IMR-90 (cell line): ENCODE measurements around the gene GNA14. TPM values are rescaled to one million over a fixed set of nuclear protein-coding genes. Genes with fewer than 3 reads are reported as not detected.

ENCODE experiments used
- ATAC-seq: fragments of 200-7000 bp; cut with Tn5 transposase; 2 replicates; pipeline ENCODE4 v1.9.1; 2020; ENCODE audit warnings: low read depth, mild to moderate bottlenecking, moderate library complexity
- BruUV-seq: library from RNA; stranded (reverse); fragments of 400-500 nt; replicated peaks from 2 replicates; lab custom pipeline; 2021; lab: Mats Ljungman, UMichigan
- CTCF ChIA-PET: fragments of 300-600 bp; formaldehyde crosslinking; extraction: SDS; loops from one replicate; lab custom pipeline; 2021; ENCODE audit warnings: antibody characterized with exemption; lab: Yijun Ruan, JAX
- POLR2A ChIA-PET: fragments of 300-600 bp; sonication (Branson Sonifier 250); formaldehyde crosslinking; loops from one replicate; lab custom pipeline; 2022; ENCODE audit warnings: antibody characterized with exemption; ENCODE audit not compliant: unreplicated experiment; lab: Charles Lee
- DNase-seq: peaks from one replicate; pipeline ENCODE4 v3.0.0; 2013
- H2AFZ ChIP-seq: replicated peaks from 2 replicates; pipeline ENCODE3; 2013; ENCODE audit warnings: low read length, mild to moderate bottlenecking; ENCODE audit not compliant: poor library complexity
- H2AK5ac ChIP-seq: 2 replicates; pipeline ENCODE4 v1.6.1; 2013; ENCODE audit warnings: low read depth, low read length, inconsistent platforms
- H2AK9ac ChIP-seq: replicated peaks from 2 replicates; pipeline ENCODE3; 2013; ENCODE audit warnings: mild to moderate bottlenecking, low read depth, low read length, moderate library complexity; ENCODE audit not compliant: poor library complexity
- H2BK120ac ChIP-seq: 2 replicates; pipeline ENCODE4 v1.6.1; 2013; ENCODE audit warnings: low read depth, low read length, inconsistent platforms
- H2BK15ac ChIP-seq: 3 replicates; pipeline ENCODE4 v1.6.1; 2013; ENCODE audit warnings: low read depth, low read length, inconsistent platforms
- H2BK20ac ChIP-seq: 2 replicates; pipeline ENCODE4 v1.6.1; 2013; ENCODE audit warnings: low read depth, mild to moderate bottlenecking, inconsistent platforms, low read length, moderate library complexity
- H2BK5ac ChIP-seq: 2 replicates; pipeline ENCODE4 v1.6.1; 2013; ENCODE audit warnings: mild to moderate bottlenecking, low read depth, low read length, inconsistent platforms; ENCODE audit not compliant: poor library complexity, severe bottlenecking
- H3K14ac ChIP-seq: replicated peaks from 2 replicates; pipeline ENCODE4 v1.6.1; 2013; ENCODE audit warnings: low read depth, low read length, inconsistent platforms
- H3K18ac ChIP-seq: 2 replicates; pipeline ENCODE4 v1.6.1; 2013; ENCODE audit warnings: low read depth, low read length, control low read depth
- H3K23ac ChIP-seq: 2 replicates; pipeline ENCODE4 v1.6.1; 2013; ENCODE audit warnings: low read depth, low read length, inconsistent platforms
- H3K27ac ChIP-seq: 2 replicates; pipeline ENCODE4 v1.5.1; 2013; ENCODE audit warnings: mild to moderate bottlenecking, control low read depth, low read length; ENCODE audit not compliant: insufficient read depth
- H3K27me3 ChIP-seq: 2 replicates; pipeline ENCODE4 v1.6.1; 2013; ENCODE audit warnings: low read length; ENCODE audit not compliant: control insufficient read depth, insufficient read depth
- H3K36me3 ChIP-seq: 2 replicates; pipeline ENCODE4 v1.6.1; 2013; ENCODE audit warnings: low read length, mixed read lengths; ENCODE audit not compliant: control insufficient read depth, insufficient read depth
- H3K4ac ChIP-seq: 2 replicates; pipeline ENCODE4 v1.6.1; 2013; ENCODE audit warnings: low read depth, low read length, inconsistent platforms
- H3K4me1 ChIP-seq: 2 replicates; pipeline ENCODE4 v1.6.1; 2013; ENCODE audit warnings: low read length, mixed read lengths; ENCODE audit not compliant: control insufficient read depth, insufficient read depth
- H3K4me2 ChIP-seq: 2 replicates; pipeline ENCODE4 v1.6.1; 2013; ENCODE audit warnings: low read depth, mild to moderate bottlenecking, control low read depth, low read length, moderate library complexity
- H3K4me3 ChIP-seq: 2 replicates; pipeline ENCODE4 v1.5.1; 2013; ENCODE audit warnings: low read depth, mild to moderate bottlenecking, control low read depth, low read length, moderate library complexity; ENCODE audit not compliant: insufficient read depth
- H3K56ac ChIP-seq: 2 replicates; pipeline ENCODE4 v1.6.1; 2013; ENCODE audit warnings: low read length, inconsistent platforms; ENCODE audit not compliant: insufficient read depth; ENCODE audit errors: extremely low read depth
- H3K79me1 ChIP-seq, 2 experiments: 2 replicates each; pipeline ENCODE4 v1.6.1; 2013; ENCODE audit warnings: low read length in 2 of 2, inconsistent platforms in 1 of 2, low read depth in 1 of 2
- H3K9ac ChIP-seq: 2 replicates; pipeline ENCODE4 v1.6.1; 2013; ENCODE audit warnings: low read depth, low read length, control low read depth
- H3K9me1 ChIP-seq: 2 replicates; pipeline ENCODE4 v1.6.1; 2013; ENCODE audit warnings: low read length, inconsistent platforms; ENCODE audit not compliant: insufficient read depth
- H3K9me3 ChIP-seq: 2 replicates; pipeline ENCODE4 v1.6.1; 2013; ENCODE audit warnings: low read length; ENCODE audit not compliant: control insufficient read depth, insufficient read depth
- H4K20me1 ChIP-seq: 2 replicates; pipeline ENCODE4 v1.6.1; 2013; ENCODE audit warnings: low read length, inconsistent platforms; ENCODE audit not compliant: insufficient read depth
- H4K5ac ChIP-seq: 2 replicates; pipeline ENCODE4 v1.6.1; 2013; ENCODE audit warnings: mild to moderate bottlenecking, low read depth, low read length, control low read depth
- H4K8ac ChIP-seq, 2 experiments: 2 replicates each; pipeline ENCODE4 v1.6.1; 2013; ENCODE audit warnings: low read depth in 2 of 2, low read length in 2 of 2, control low read depth in 1 of 2, inconsistent platforms in 1 of 2
- H4K91ac ChIP-seq: 2 replicates; pipeline ENCODE4 v1.6.1; 2013; ENCODE audit warnings: low read depth, low read length, inconsistent platforms; ENCODE audit not compliant: insufficient read depth
- BHLHE40 ChIP-seq: fragments of 150-350 bp; IDR thresholded peaks from 2 replicates; pipeline ENCODE4 v1.6.1; 2016; ENCODE audit warnings: mild to moderate bottlenecking, low read depth, low read length
- CEBPB ChIP-seq: IDR thresholded peaks from 2 replicates; pipeline ENCODE4 v1.6.1; 2012; ENCODE audit warnings: low read depth, low read length, improper control_type of control experiment
- CHD1 ChIP-seq: IDR thresholded peaks from 2 replicates; pipeline ENCODE4 v1.6.1; 2012; ENCODE audit warnings: low read depth, low read length, improper control_type of control experiment
- MXI1 ChIP-seq: IDR thresholded peaks from 2 replicates; pipeline ENCODE4 v1.6.1; 2012; ENCODE audit warnings: low read depth, mild to moderate bottlenecking, low read length, moderate library complexity, borderline replicate concordance
- SMC3 ChIP-seq: fragments of 150-350 bp; IDR thresholded peaks from 2 replicates; pipeline ENCODE4 v1.6.1; 2016; ENCODE audit warnings: low read depth, mild to moderate bottlenecking, antibody characterized with exemption, low read length, moderate library complexity
- WGBS, 2 experiments: methylation state at CpG; one replicate each; pipeline versions ENCODE4 v1.1.5 to v1.1.7; 2013; ENCODE audit warnings: missing lambda C conversion rate in 2 of 2; ENCODE audit not compliant: insufficient read length in 1 of 2; ENCODE audit errors: extremely low coverage in 2 of 2; 5-methylcytosine and 5-hydroxymethylcytosine counted together
- dilution Hi-C: fragments of 300-500 bp; cut with HindIII; formaldehyde crosslinking; loops from one replicate; pipeline ENCODE4 v1.14.3; 2018; ENCODE audit warnings: low sequenced_read_pairs; ENCODE audit not compliant: unreplicated experiment
- in situ Hi-C: fragments of 300-500 bp; cut with MboI; formaldehyde crosslinking; loops from 3 replicates; pipeline ENCODE4 v1.14.3; 2019; ENCODE audit warnings: low sequenced_read_pairs, inconsistent platforms, mixed read lengths
- intact Hi-C: fragments of 100-400 bp; cut with micrococcal nuclease; formaldehyde crosslinking; loops from 2 replicates; pipeline ENCODE4 v1.10.0; 2022
- polyA plus RNA-seq, 3 experiments: library from polyadenylated mRNA; depleted of rRNA; stranded (reverse); fragments of >200 nt; gene quantifications; 2 replicates each; pipeline ENCODE4 v1.2.3, GENCODE V29; 2012; ENCODE audit warnings: low replicate concordance in 1 of 3
- total RNA-seq: library from RNA; depleted of rRNA; stranded (reverse); fragments of >200 nt; gene quantifications from 2 replicates; pipeline ENCODE4 v1.2.3, GENCODE V29; 2012
- TF ChIP-seq, protein P1 (sequence below): fragments of 150-350 bp; IDR thresholded peaks from 2 replicates; pipeline ENCODE4 v1.6.1; 2016; ENCODE audit warnings: low read depth, mild to moderate bottlenecking, low read length, moderate library complexity, borderline replicate concordance

Gene GNA14
- total and polyA plus RNA-seq, 2 of the 4 experiments (the other 2 are of a cell fraction): under 0.01 to 0.03 TPM

DNA sequence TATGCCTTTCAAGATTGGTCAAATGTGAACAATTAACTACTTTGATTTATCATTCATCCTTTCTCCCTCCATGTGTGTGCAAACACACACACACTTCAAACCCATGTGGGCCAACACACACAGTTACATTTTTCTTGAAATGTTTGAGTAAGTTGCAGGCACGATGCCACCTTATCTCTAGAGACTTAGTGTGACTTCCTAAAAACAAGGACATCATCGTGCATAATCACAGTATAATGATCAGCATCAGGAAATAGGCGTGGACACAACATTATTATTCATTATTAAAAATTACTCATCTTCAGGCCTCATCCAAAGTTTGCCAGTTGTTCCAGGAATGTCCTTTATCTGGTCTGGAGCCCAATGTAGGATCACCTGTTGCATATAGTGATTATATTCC, 209.5 kb downstream of the GNA14 start:
- H3K14ac ChIP-seq: no peak overlapping the region
- ATAC-seq (no peak), DNase-seq (no peak)
- intact Hi-C loops (no loop called here), dilution Hi-C loops (no loop called here), in situ Hi-C loops (loop anchor here (5.0 to 10.0 kb wide), 2 partner anchors 309 to 596 kb away; partner anchors contain the start of gene GNAQ)
- H4K20me1 ChIP-seq: no peaks in the 10 kb centered on the region
- no peak overlapping the region for H3K4me2 ChIP-seq
- no peak overlapping the region for H2BK5ac ChIP-seq
- no peaks in the 10 kb centered on the region for H3K79me1 ChIP-seq
- no peak overlapping the region for H4K8ac ChIP-seq
- no peak overlapping the region for H2AK5ac ChIP-seq
- no TSS peak for BruUV-seq
- H2AK9ac ChIP-seq: no peak overlapping the region
- no peak overlapping the region for H2AFZ ChIP-seq
- H3K56ac ChIP-seq: no peak overlapping the region
- ChIA-PET POLR2A (no interaction called here), CTCF (no interaction called here)
- H2BK20ac ChIP-seq: no peak overlapping the region
- no peak overlapping the region for H2BK15ac ChIP-seq
- H3K9me1 ChIP-seq: no peaks in the 10 kb centered on the region; the same call in 1 of the 2 replicates
- TF ChIP-seq BHLHE40: no peak
- no peak for TF ChIP-seq CEBPB
- TF ChIP-seq CHD1: no peak
- no peak for TF ChIP-seq SMC3
- TF ChIP-seq, protein P1, sequence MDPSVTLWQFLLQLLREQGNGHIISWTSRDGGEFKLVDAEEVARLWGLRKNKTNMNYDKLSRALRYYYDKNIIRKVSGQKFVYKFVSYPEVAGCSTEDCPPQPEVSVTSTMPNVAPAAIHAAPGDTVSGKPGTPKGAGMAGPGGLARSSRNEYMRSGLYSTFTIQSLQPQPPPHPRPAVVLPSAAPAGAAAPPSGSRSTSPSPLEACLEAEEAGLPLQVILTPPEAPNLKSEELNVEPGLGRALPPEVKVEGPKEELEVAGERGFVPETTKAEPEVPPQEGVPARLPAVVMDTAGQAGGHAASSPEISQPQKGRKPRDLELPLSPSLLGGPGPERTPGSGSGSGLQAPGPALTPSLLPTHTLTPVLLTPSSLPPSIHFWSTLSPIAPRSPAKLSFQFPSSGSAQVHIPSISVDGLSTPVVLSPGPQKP: no peak
- no peak for TF ChIP-seq MXI1
- no peak overlapping the region for H4K91ac ChIP-seq
- no peaks in the 10 kb centered on the region for H3K9me3 ChIP-seq
- no peak overlapping the region for H3K23ac ChIP-seq
- no peak overlapping the region for H3K27ac ChIP-seq
- no peaks in the 10 kb centered on the region for H3K27me3 ChIP-seq
- H3K18ac ChIP-seq: no peak overlapping the region
- no peaks in the 10 kb centered on the region for H3K36me3 ChIP-seq
- no peak overlapping the region for H3K4me3 ChIP-seq
- no peak overlapping the region for H3K4ac ChIP-seq
- no peak overlapping the region for H3K9ac ChIP-seq
- WGBS, 2 experiments: no CpG with 5 or more reads among the region's 3 CpGs
- H3K4me1 ChIP-seq: no peaks in the 10 kb centered on the region; the same call in 1 of the 2 replicates
- no peak overlapping the region for H4K5ac ChIP-seq
- no peak overlapping the region for H2BK120ac ChIP-seq
